GM15510 (cell line): Measurements from ENCODE around the gene IDI1.

Experiments
- POLR2A ChIP-seq: IDR thresholded peaks from 3 replicates; pipeline ENCODE4 v1.6.1; 2011; ENCODE audit warnings: borderline replicate concordance; ENCODE audit not compliant: insufficient read length; ENCODE audit errors: extremely low read depth

Gene IDI1

GRCh38 chr10:1074748-1075308, 25.9 kb upstream of the IDI1 start:
- no peak for TF ChIP-seq POLR2A

- TF ChIP-seq POLR2A = no peak
Observed at GRCh38 chr10:1074052-1074747, 25.3 kb upstream of the IDI1 start.

GRCh38 chr10:1070919-1071318, 22.0 kb upstream of the IDI1 start:
- no peak for TF ChIP-seq POLR2A

GRCh38 chr10:1068380-1069361, 19.8 kb upstream of the IDI1 start:
- TF ChIP-seq POLR2A = no peak

- TF ChIP-seq POLR2A = no peak
Observed at GRCh38 chr10:1064964-1065247, 16.0 kb upstream of the IDI1 start.

GRCh38 chr10:1063232-1063865, 14.4 kb upstream of the IDI1 start:
- no peak for TF ChIP-seq POLR2A

GRCh38 chr10:1061930-1062774, 13.2 kb upstream of the IDI1 start:
- no peak for TF ChIP-seq POLR2A

GRCh38 chr10:1059902-1060301, 11.0 kb upstream of the IDI1 start:
- no peak for TF ChIP-seq POLR2A

- no peak for TF ChIP-seq POLR2A
Observed at GRCh38 chr10:1058017-1058416, 9.1 kb upstream of the IDI1 start.

- no peak for TF ChIP-seq POLR2A
Observed at GRCh38 chr10:1057106-1057657, 8.3 kb upstream of the IDI1 start.

GRCh38 chr10:1056326-1057105, 7.6 kb upstream of the IDI1 start, which contains the start of gene WDR37:
WDR37 (plus strand) TSS chr10:1056385; CDS start chr10:1072156, 15,771 bp downstream.
- TF ChIP-seq POLR2A = peak; percentile 77

- no peak for TF ChIP-seq POLR2A
Observed at GRCh38 chr10:1054684-1055083, 5.8 kb upstream of the IDI1 start.

- TF ChIP-seq POLR2A = no peak
Observed at GRCh38 chr10:1050554-1050953, 1.6 kb upstream of the IDI1 start.
